Prostate gland (tissue), 2 donors: ENCODE data around the gene CCAR1. TPM values are rescaled to one million over a fixed set of nuclear protein-coding genes. Genes with fewer than 3 reads are reported as not detected.

Experiments used
- DNase-seq: peaks from one replicate; pipeline ENCODE4 v3.0.0-alpha.2; 2019; ENCODE audit warnings: low spot score
- H3K27ac ChIP-seq, 2 donors: fragments of 200-600 bp; sonication (generic); 2 replicates each; pipeline ENCODE4 v1.5.1; 2017 to 2019
- H3K27me3 ChIP-seq: fragments of 200-600 bp; sonication (generic); replicated peaks from 2 replicates; pipeline ENCODE4 v1.5.1; 2019; ENCODE audit not compliant: insufficient read depth
- H3K36me3 ChIP-seq, 2 donors: fragments of 200-600 bp; sonication (generic); 1 replicate in 1 of 2; 2 replicates in 1 of 2; pipeline versions ENCODE4 v1.5.1 to v1.8.1; 2017 to 2019
- H3K4me1 ChIP-seq: fragments of 200-600 bp; sonication (generic); replicated peaks from 2 replicates; pipeline ENCODE4 v1.5.1; 2019
- H3K4me3 ChIP-seq, 2 donors: fragments of 200-600 bp; sonication (generic); 2 replicates each; pipeline ENCODE4 v1.5.1; 2017 to 2019
- H3K9me3 ChIP-seq: fragments of 200-600 bp; sonication (generic); 2 replicates; pipeline ENCODE4 v1.5.1; 2017
- CTCF ChIP-seq, 4 experiments: fragments of 200-600 bp in 2 of 4; fragments of 450-650 bp in 2 of 4; sonication (generic) in 2 of 4; IDR thresholded peaks; 1 replicate in 3 of 4; 2 replicates in 1 of 4; pipeline ENCODE4 v1.5.1; 2016 to 2019; ENCODE audit warnings: antibody characterized with exemption in 4 of 4, mild to moderate bottlenecking in 2 of 4, moderate library complexity in 2 of 4
- POLR2A ChIP-seq: fragments of 450-650 bp; IDR thresholded peaks from one replicate; pipeline ENCODE4 v1.6.1; 2016; ENCODE audit warnings: antibody characterized with exemption, mild to moderate bottlenecking
- POLR2AphosphoS5 ChIP-seq: sonication (generic); formaldehyde crosslinking; IDR thresholded peaks from one replicate; pipeline ENCODE4 v1.6.1; 2017; ENCODE audit warnings: antibody characterized with exemption
- WGBS: methylation state at CpG from one replicate; pipeline ENCODE4 v1.1.5; 2018; 5-methylcytosine and 5-hydroxymethylcytosine counted together
- intact Hi-C: fragments of 100-400 bp; cut with DNase I; formaldehyde crosslinking; loops from one replicate; pipeline ENCODE4 v1.14.2; 2022
- total RNA-seq, 2 donors: library from RNA; depleted of rRNA; stranded (reverse); fragments of >200 nt; gene quantifications; one replicate each; pipeline ENCODE4 v1.1.0, GENCODE V29; 2016

Gene CCAR1
- total RNA-seq, 2 donors from 2014 or later, result 38.1 to 73.8 TPM

- no peaks in the 10 kb centered on the region for H3K9me3 ChIP-seq
- intact Hi-C loops, result no loop called here
- peaks cover 0 to 5% of the 10 kb centered on the region in 2 donors for H3K36me3 ChIP-seq
- TF ChIP-seq POLR2AphosphoS5, result no peak
- no peak for TF ChIP-seq POLR2A
- no peak for TF ChIP-seq CTCF (IDR thresholded peaks at IDR 0.05)
- H3K4me3 ChIP-seq, result no peak overlapping the region
- H3K4me1 ChIP-seq, result no peaks in the 10 kb centered on the region
- no peaks in the 10 kb centered on the region for H3K27me3 ChIP-seq
- DNase-seq, result no peak
- WGBS, result 92% methylated on average over 10 of the region's 10 CpGs
- H3K27ac ChIP-seq, result no peak overlapping the region
These were observed 69.4 kb downstream of the CCAR1 start for GRCh38 chr10:68790476-68790875.

- DNase-seq, result no peak
- no peak overlapping the region for H3K4me3 ChIP-seq
- no peaks in the 10 kb centered on the region for H3K9me3 ChIP-seq
- no peak overlapping the region for H3K27ac ChIP-seq
- TF ChIP-seq POLR2AphosphoS5, result no peak
- peak in 1 of 4 experiments; percentile 15 for TF ChIP-seq CTCF (IDR thresholded peaks at IDR 0.05)
- no peaks in the 10 kb centered on the region for H3K27me3 ChIP-seq
- H3K36me3 ChIP-seq, result peaks cover 0 to under 1% of the 10 kb centered on the region in 2 donors
- H3K4me1 ChIP-seq, result no peaks in the 10 kb centered on the region
- intact Hi-C loops, result no loop called here
- 48% methylated on average over 1 of the region's 1 CpG for WGBS
These were observed 71.1 kb downstream of the CCAR1 start for GRCh38 chr10:68792115-68792514.

GRCh38 chr10:68795886-68796532, 75.0 kb downstream of the CCAR1 start:
- WGBS, result 97% methylated on average over 4 of the region's 4 CpGs
- no peaks in the 10 kb centered on the region for H3K4me1 ChIP-seq
- TF ChIP-seq POLR2A, result no peak
- TF ChIP-seq POLR2AphosphoS5, result no peak
- TF ChIP-seq CTCF (IDR thresholded peaks at IDR 0.05), result no peak
- peak overlapping the region in 1 of 2 donors; percentile 53 for H3K27ac ChIP-seq
- no peaks in the 10 kb centered on the region for H3K36me3 ChIP-seq
- intact Hi-C loops, result no loop called here
- DNase-seq, result no peak
- no peaks in the 10 kb centered on the region for H3K9me3 ChIP-seq
- H3K27me3 ChIP-seq, result no peaks in the 10 kb centered on the region
- H3K4me3 ChIP-seq, result no peak overlapping the region

DNA sequence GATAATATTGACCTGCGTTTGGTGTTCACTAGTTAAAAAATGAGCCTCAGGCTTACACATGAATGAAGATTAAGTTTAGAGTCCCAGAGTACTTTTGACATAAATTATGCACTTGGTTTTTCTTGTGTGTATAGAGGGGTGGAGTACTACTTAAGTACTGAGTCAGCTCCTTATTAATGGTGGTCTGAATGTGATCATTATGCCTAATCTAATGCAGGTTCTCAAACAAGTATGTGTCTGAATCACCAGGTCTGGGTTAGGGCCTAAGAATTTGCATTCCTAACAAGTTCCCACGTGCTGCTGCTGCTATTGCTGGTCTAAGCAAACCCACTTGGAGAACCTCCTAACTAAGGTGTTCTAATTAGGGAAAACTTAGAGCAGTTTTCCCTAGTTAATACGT, 75.6 kb downstream of the CCAR1 start:
- intact Hi-C loops, result no loop called here
- H3K27ac ChIP-seq, result no peak overlapping the region
- H3K9me3 ChIP-seq, result no peaks in the 10 kb centered on the region
- TF ChIP-seq POLR2A (no peak), POLR2AphosphoS5 (no peak), CTCF (IDR thresholded peaks at IDR 0.05) (no peak)
- no peaks in the 10 kb centered on the region for H3K36me3 ChIP-seq
- 55% methylated on average over 3 of the region's 3 CpGs for WGBS
- DNase-seq, result no peak
- no peaks in the 10 kb centered on the region for H3K27me3 ChIP-seq
- no peaks in the 10 kb centered on the region for H3K4me1 ChIP-seq
- H3K4me3 ChIP-seq, result no peak overlapping the region

DNA sequence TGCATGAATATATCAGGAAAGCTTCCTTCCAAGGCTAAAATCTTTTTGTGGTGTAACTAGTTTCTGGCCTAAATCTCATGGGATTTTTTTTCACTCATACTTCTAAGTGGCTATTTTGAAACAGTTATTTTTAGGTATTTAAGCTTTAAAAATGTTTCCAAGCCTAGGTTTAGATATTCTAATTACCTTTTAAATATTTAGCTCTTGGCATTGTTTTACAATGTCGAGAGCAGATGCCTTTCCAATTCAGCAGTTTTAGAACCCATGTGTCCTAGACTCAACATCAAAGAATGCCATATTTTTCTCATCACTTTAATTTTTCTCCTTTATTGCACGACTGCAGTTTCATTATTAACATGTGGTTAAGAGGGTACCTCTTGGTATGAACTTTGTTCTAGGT, 79.2 kb downstream of the CCAR1 start:
- no peaks in the 10 kb centered on the region for H3K36me3 ChIP-seq
- intact Hi-C loops, result no loop called here
- no peaks in the 10 kb centered on the region for H3K9me3 ChIP-seq
- WGBS, result 62% methylated on average over 2 of the region's 2 CpGs
- no peak overlapping the region for H3K27ac ChIP-seq
- H3K4me3 ChIP-seq, result no peak overlapping the region
- DNase-seq, result no peak
- no peaks in the 10 kb centered on the region for H3K4me1 ChIP-seq
- TF ChIP-seq POLR2A (no peak), POLR2AphosphoS5 (no peak), CTCF (IDR thresholded peaks at IDR 0.05) (no peak)
- H3K27me3 ChIP-seq, result no peaks in the 10 kb centered on the region
